HG03460 (cell line): ENCODE measurements around the gene IRS2.
"Not testable (repeated sequence)": the region's sequence is repeated elsewhere in the genome, so short reads cannot be mapped to it uniquely, and the experiment has no call there.

Experiments used
- ATAC-seq: cut with Tn5 transposase; IDR thresholded peaks from one replicate; pipeline ENCODE4 v1.9.1; 2021; ENCODE audit not compliant: unreplicated experiment

The IRS2 gene

GRCh38 chr13:109786457-109787134 is at the start of gene IRS2:
TSS of gene IRS2 (minus strand) at chr13:109786583. CDS start at chr13:109786053, 530 bp downstream.
- ATAC-seq = peak; percentile 94

- no peak for ATAC-seq
Measured at GRCh38 chr13:109834973-109835720, 48.8 kb upstream of the IRS2 start.

GRCh38 chr13:109833940-109834339 is 47.6 kb upstream of the IRS2 start:
- ATAC-seq = no peak

GRCh38 chr13:109833071-109833470 is 46.7 kb upstream of the IRS2 start:
- ATAC-seq = no peak

GRCh38 chr13:109828591-109829316 is 42.4 kb upstream of the IRS2 start:
- not testable (repeated sequence) for ATAC-seq

GRCh38 chr13:109823201-109823600 is 36.8 kb upstream of the IRS2 start:
- not testable (repeated sequence) for ATAC-seq

- ATAC-seq = no peak
Measured at GRCh38 chr13:109821103-109821502, 34.7 kb upstream of the IRS2 start.

GRCh38 chr13:109819874-109820273 is 33.5 kb upstream of the IRS2 start:
- ATAC-seq = no peak

GRCh38 chr13:109818886-109819285 is 32.5 kb upstream of the IRS2 start:
- ATAC-seq = no peak

GRCh38 chr13:109817591-109818535 is 31.5 kb upstream of the IRS2 start:
- ATAC-seq = no peak

GRCh38 chr13:109816808-109817203 is 30.4 kb upstream of the IRS2 start:
- ATAC-seq = no peak

GRCh38 chr13:109816112-109816807 is 29.9 kb upstream of the IRS2 start:
- ATAC-seq = no peak

GRCh38 chr13:109815651-109816050 is 29.3 kb upstream of the IRS2 start:
- no peak for ATAC-seq

GRCh38 chr13:109813663-109814062 is 27.3 kb upstream of the IRS2 start:
- ATAC-seq = no peak

- ATAC-seq = no peak
Measured at GRCh38 chr13:109812382-109812781, 26.0 kb upstream of the IRS2 start.

- ATAC-seq = no peak
Measured at GRCh38 chr13:109810761-109811510, 24.6 kb upstream of the IRS2 start.

- ATAC-seq = no peak
Measured at GRCh38 chr13:109809216-109809932, 23.0 kb upstream of the IRS2 start.

GRCh38 chr13:109807345-109807744 is 21.0 kb upstream of the IRS2 start:
- no peak for ATAC-seq

- ATAC-seq = no peak
Measured at GRCh38 chr13:109804654-109805053, 18.3 kb upstream of the IRS2 start.
